Measurements from ENCODE around the gene UBE2U.
A peak's percentile ranks its signal among the peaks of the same experiment; 100 is the strongest.
"Not testable (repeated sequence)": the region's sequence is repeated elsewhere in the genome, so short reads cannot be mapped to it uniquely, and the experiment has no call there.

The UBE2U gene

DNA sequence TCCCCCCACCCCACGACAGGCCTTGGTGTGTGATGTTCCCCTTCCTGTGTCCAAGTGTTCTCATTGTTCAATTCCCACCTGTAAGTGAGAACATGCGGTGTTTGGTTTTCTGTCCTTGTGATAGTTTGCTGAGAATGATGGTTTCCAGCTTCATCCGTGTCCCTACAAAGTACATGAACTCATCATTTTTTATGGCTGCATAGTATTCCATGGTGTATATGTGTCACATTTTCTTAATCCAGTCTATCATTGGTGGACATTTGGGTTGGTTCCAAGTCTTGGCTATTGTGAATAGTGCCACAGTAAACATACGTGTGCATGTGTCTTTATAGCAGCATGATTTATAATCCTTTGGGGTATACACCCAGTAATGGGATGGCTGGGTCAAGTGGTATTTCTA is 36.1 kb downstream of the UBE2U start:
- DNase-seq (ENCODE audit: low read depth, low spot score): not testable (repeated sequence)

- DNase-seq (ENCODE audit: low read depth, low spot score): peak; percentile 46
Measured at GRCh38 chr1:64240206-64240605, 36.8 kb downstream of the UBE2U start.

DNA sequence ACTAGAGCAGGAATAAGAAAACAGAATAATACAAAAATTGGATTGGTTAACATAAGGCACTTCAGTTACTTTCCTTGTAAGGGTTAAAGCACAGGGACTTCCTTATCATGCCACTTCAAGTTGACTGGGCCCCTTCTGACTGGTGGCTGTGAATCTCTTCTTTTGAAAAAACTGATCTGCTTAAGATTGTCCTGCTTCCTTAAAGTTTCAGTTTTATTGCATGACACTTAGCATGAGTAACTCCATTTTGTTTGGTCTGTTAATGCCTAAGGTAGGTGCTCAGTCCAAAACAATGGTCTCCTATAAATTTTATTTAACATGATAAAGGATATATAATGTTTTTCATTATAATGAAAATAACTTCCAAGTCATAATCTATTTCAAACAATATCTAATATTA is 37.6 kb downstream of the UBE2U start:
- DNase-seq (ENCODE audit: low read depth, low spot score): no peak

- DNase-seq (ENCODE audit: low read depth, low spot score): peak; percentile 64
Measured at GRCh38 chr1:64242895-64243756, 39.7 kb downstream of the UBE2U start.

DNA sequence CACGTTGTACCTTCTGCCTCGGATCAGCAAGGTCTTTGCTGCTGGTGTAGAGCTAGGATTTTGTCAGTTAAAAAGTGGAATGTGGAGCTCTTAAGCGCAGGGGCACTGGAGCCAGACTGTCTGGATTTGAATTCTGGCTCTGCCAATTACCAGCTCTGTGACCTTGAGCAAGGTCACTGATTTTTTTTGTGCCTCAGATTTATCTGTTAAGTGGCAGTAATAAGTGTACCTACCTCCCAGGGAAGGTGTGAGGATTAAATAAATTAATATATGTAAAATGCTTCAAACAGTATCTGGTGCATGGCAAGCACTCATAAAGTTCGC is 40.3 kb downstream of the UBE2U start:
- DNase-seq (ENCODE audit: low read depth, low spot score): no peak

GRCh38 chr1:64245495-64245894 is 42.1 kb downstream of the UBE2U start:
- no peak for DNase-seq (ENCODE audit: low read depth, low spot score)

DNA sequence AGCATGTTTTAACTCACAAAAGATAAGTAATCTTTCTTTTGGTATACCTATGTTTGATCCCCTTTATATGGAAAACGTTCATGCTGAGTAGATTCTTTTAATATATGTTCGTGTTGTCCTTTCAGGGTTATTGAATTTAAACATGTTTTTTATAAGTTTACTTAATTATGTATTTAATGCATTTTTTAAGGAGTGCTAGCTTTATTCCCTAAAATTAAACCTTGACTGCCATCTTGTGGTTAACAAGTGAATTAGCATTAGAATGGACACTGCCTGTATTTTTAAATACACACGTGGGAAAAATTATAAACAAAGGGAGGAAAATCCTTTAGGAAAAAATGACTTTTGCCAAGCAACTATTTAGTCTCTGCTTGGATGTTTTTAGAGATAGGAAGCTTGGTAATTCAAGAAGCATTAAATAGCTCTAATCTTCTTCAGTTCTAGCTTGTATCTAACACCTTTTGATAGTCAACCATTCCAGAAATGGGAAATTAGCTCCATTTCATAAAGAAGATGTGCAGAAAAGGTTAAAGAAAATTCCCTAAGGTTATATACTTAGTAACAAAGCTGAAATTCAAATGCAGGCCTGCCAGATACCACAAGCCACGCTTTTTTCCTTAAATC is 43.0 kb downstream of the UBE2U start:
- peak; percentile 52 for DNase-seq (ENCODE audit: low read depth, low spot score)

- DNase-seq (ENCODE audit: low read depth, low spot score): no peak
Measured at GRCh38 chr1:64248065-64248464, 44.6 kb downstream of the UBE2U start.

DNA sequence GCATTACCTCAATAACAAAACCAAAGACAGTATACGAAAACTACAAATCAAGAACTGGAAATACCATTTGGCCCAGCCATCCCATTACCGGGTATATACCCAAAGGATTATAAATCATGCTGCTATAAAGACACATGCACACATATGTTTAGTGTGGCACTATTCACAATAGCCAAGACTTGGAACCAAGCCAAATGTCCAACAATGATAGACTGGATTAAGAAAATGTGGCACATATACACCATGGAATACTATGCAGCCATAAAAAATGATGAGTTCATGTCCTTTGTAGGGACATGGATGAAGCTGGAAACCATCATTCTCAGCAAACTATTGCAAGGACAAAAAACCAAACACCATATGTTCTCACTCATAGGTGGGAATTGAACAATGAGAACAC is 47.0 kb downstream of the UBE2U start:
- not testable (repeated sequence) for DNase-seq (ENCODE audit: low read depth, low spot score)

DNA sequence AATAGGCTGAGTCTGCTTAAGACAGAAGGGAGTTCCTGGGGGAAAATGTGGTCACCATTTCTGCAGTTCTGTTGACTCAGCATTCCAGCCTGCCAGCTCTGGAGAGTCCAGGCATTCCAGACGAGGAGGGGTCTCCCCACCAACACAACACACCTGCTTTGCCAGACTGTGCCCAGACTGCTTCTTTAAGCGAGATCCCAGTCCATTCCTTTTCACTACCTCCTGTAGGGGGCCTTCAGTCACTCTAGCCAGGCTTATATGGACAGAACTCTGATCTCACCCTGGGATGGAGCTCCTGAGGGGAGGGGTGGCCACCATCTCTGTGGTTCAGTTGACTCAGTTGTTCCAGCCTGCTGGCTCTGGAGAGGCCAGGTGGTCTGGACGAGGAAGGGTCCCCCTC is 48.5 kb downstream of the UBE2U start:
- DNase-seq (ENCODE audit: low read depth, low spot score): peak; percentile 32

GRCh38 chr1:64257233-64257632 is 53.8 kb downstream of the UBE2U start:
- DNase-seq (ENCODE audit: low read depth, low spot score): not testable (repeated sequence)

DNA sequence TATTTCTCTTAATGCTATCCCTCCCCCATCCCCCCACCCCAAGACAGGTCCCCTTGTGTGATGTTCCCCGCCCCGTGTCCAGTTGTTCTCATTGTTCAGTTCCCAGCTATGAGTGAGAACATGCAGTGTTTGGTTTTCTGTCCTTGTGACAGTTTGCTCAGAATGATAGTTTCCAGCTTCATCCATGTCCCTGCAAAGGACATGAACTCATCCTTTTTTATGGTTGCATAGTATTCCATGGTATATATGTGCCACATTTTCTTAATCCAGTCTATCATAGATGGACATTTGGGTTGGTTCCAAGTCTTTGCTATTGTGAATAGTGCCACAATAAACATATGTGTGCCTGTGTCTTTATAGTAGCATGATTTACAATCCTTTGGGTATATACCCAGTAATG is 55.0 kb downstream of the UBE2U start:
- not testable (repeated sequence) for DNase-seq (ENCODE audit: low read depth, low spot score)

DNA sequence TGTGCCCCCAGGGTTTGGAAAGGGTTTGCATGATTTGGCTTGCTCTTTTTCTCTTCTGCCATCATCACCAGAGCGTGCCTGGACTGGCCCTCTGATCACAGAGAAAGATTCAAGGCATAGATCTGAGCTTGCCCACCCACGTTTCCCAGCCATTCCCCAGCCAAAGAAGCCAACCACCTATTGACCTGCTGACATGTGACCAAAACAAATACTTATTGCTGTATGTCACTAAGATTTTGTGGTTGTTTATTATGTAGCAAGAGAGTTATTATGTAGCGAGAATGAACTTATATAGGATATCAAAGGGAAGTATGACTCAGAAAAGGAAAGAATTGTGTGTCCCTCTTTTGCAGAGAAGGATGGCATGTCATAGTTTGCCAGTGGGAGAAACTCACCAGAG is 59.9 kb downstream of the UBE2U start:
- DNase-seq (ENCODE audit: low read depth, low spot score): no peak

DNA sequence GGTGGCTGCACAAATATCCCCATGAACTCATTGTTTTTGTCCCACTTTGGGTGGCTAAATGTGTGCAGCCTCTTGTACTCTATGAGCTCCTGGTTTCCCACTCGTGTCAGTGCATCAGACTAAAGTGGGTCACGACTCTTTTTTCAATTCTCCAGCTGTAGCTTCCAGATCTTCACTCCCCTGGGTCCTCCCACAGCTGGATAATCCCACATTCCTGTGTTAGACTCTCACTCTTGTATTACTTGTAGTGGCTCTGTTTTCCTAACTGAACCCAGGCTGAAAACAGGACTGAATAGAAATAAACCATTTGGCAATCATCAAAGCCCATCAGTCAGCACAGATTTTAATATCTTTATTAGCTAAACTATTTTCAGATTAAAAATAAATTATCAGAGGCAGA is 60.4 kb downstream of the UBE2U start:
- no peak for DNase-seq (ENCODE audit: low read depth, low spot score)

- no peak for DNase-seq (ENCODE audit: low read depth, low spot score)
Measured at GRCh38 chr1:64265141-64265540, 61.7 kb downstream of the UBE2U start.

GRCh38 chr1:64266991-64267390 is 63.6 kb downstream of the UBE2U start:
- DNase-seq (ENCODE audit: low read depth, low spot score): no peak

DNA sequence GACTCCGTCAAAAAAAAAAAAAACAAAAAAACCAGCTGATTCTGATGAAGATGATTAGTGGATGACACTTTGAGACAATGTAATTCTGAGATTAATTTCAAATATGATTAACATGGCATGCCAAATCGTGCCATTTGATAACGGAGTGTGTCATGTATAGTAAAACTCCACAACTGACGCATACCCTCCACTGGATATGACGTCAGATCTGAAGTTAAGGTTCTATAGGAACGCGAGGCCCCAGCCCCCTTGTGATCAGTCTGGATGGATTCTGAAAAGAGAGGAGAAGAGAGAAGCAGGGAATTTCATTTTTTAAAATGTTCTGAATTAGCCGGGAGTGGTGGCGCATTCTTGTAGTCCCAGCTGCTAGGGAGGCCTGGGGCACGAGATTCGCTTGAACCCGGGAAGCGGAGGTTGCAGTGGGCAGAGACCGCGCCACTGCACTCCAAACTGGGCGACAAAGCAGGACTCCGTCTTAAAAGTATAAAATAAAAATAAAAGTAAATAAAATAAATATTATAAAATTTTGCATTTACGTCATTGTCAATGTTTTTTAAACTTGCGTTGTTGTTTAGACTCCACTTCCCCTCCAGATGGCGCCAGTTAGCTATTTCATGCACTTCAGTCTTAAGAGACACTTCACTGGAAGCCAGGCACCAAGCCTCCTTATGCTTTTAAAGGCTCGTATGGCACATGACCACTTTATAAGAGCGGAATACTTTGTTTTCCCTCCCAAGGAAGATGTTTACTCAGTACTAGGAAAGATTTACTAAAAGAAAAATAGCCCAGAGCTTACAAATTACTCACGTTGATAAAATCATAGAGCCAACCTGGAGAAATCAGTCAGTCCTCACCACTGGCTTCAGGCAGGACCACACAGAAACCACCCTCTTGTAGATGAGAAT is 65.5 kb downstream of the UBE2U start:
- DNase-seq (ENCODE audit: low read depth, low spot score): peak; percentile 85

GRCh38 chr1:64269558-64269884 is 66.1 kb downstream of the UBE2U start:
- DNase-seq (ENCODE audit: low read depth, low spot score): no peak

DNA sequence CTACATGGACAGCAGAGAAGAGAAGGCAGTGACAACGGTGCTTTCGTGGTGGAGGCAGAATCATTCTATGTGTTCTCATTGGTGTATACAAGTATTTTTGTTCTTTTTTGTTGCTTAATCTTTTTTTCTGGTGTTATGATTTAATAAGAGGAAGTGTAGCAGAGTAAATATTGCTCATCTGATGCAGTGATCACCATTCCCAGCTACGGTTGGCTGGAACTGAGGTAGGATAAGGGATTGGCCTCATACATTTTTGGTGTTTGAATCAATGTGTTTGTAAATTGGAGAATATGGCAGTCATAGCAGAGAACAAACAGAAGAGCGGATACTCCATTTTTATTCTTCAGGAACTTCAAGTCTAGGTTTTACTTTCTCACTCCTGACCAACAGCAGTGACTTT is 76.6 kb downstream of the UBE2U start:
- no peak for DNase-seq (ENCODE audit: low read depth, low spot score)

DNA sequence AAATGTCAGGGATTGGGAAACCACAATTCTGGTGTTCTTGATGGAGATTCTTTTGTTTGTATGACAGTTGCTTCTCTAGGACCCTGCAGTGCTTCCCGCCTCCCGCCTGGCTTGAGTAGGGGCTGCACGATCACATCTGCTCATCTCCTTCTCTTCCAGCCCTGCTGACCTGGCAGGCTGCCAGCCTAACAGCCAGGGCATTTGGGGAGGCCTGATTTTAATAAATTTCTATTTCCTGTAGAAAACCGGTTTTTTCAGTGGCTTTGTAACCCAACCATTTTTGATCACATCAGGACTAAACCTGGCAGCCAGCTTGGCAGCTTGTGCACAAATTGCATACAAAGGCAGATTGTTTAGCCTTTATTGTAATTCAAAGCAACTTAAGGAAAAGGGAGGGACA is 78.9 kb downstream of the UBE2U start:
- peak; percentile 12 for DNase-seq (ENCODE audit: low read depth, low spot score)

DNA sequence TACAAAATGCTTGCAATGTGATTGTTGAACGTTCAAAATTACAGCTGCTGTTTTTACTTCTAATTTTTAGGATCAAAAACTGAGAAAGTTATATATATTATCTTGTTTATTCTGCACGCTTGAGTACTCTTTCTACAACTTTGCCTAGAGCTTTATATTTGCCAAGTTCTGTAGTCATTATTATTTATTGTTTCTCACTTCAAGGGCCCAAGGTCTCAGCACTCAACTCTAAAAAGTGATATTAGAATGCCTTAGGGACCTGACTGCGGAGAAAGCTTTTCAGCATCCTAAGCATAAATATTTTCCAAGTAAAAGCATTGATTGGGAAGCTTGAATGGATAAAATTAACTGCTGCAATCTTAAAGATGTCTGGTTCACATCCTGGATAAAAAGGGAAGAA is 83.6 kb downstream of the UBE2U start:
- no peak for DNase-seq (ENCODE audit: low read depth, low spot score)

DNA sequence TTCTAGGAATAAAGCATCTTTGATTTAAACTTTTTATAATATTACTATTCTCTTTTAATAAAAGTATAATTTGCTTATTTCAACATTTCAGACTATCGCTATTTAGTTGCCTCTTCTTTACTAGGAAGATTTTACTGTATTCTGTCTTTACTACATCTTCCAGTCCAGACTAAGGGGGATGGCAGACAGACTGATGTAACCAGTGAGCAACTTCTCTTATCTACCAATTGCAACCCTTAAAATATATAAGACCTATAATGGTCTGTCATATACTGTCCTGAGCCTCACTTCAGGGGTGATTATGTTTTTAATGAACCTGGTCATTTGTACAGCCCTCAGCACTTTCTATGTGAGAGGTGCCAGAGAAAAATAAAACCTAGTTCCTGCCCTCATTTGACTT is 87.0 kb downstream of the UBE2U start:
- DNase-seq (ENCODE audit: low read depth, low spot score): no peak

- DNase-seq (ENCODE audit: low read depth, low spot score): no peak
Measured at GRCh38 chr1:64291931-64292330, 88.5 kb downstream of the UBE2U start.

Measured in astrocyte of the hippocampus (primary cell).